ENCODE results near the gene CSMD2. TPM values are rescaled to one million over a fixed set of nuclear protein-coding genes. Genes with fewer than 3 reads are reported as not detected.
A peak's percentile ranks its signal among the peaks of the same experiment; 100 is the strongest.

The CSMD2 gene
- total RNA-seq, 1 donor from 2014 or later = 0.55 TPM

GRCh38 chr1:33643216-33643615 is 521.8 kb downstream of the CSMD2 start:
- no peak for TF ChIP-seq CTCF (IDR thresholded peaks at IDR 0.05)
- Mint-ChIP-seq H3K27me3 (ENCODE audit: low read depth) (peaks cover 26% of the 10 kb centered on the region), H3K4me3 (ENCODE audit: unreplicated experiment) (no peak overlapping the region), H3K9me3 (ENCODE audit: low read depth) (no peaks in the 10 kb centered on the region), H3K36me3 (ENCODE audit: low read depth) (no peaks in the 10 kb centered on the region), H3K27ac (ENCODE audit: unreplicated experiment) (no peak overlapping the region), H3K4me1 (ENCODE audit: low read depth) (no peaks in the 10 kb centered on the region)
- no peak for DNase-seq (ENCODE audit: low spot score)

DNA sequence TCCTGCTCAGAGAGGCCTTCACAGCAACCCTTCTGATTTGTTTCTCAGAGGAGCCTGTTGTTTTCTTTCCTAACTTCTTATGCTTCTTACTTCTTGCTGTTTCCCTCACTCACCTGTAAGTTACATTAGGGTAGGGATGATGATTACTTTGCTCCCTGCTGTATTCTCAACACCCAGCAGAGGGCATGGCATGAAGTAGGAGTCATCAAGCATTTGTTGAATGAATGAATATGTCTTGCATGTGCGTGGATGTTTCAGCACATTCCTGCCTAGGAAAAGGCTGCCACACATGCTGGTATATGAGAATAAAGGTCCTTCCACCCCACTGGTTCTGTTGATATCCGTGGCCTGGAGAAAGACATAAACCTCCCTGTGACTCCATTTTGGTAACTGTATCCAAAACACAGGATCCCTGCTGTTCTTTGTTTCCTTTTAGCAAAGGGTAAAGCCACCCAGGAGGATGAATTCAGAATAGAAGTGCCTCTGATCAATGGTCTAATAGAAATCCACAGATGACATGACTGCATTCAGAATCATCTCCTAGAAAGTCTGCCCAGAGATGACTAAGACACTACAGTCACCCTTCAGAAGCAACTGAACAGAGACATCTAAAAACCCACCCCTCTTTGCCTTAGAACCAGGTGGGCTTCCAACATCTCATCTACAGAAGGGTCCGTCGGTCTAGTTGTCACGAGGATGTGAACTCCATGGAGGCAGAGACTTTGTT is 523.8 kb downstream of the CSMD2 start:
- Mint-ChIP-seq H3K9me3 (ENCODE audit: low read depth) (no peaks in the 10 kb centered on the region), H3K27ac (ENCODE audit: unreplicated experiment) (no peak overlapping the region), H3K27me3 (ENCODE audit: low read depth) (peaks cover 27% of the 10 kb centered on the region), H3K4me1 (ENCODE audit: low read depth) (no peaks in the 10 kb centered on the region), H3K4me3 (ENCODE audit: unreplicated experiment) (no peak overlapping the region), H3K36me3 (ENCODE audit: low read depth) (no peaks in the 10 kb centered on the region)
- TF ChIP-seq CTCF (IDR thresholded peaks at IDR 0.05) = peak; percentile 52
- no peak for DNase-seq (ENCODE audit: low spot score)

GRCh38 chr1:33640114-33640660 is 524.8 kb downstream of the CSMD2 start:
- Mint-ChIP-seq H3K27me3 (ENCODE audit: low read depth) (peaks cover 27% of the 10 kb centered on the region), H3K27ac (ENCODE audit: unreplicated experiment) (no peak overlapping the region), H3K9me3 (ENCODE audit: low read depth) (no peaks in the 10 kb centered on the region), H3K36me3 (ENCODE audit: low read depth) (no peaks in the 10 kb centered on the region), H3K4me3 (ENCODE audit: unreplicated experiment) (no peak overlapping the region), H3K4me1 (ENCODE audit: low read depth) (no peaks in the 10 kb centered on the region)
- TF ChIP-seq CTCF (IDR thresholded peaks at IDR 0.05) = no peak
- DNase-seq (ENCODE audit: low spot score) = no peak

DNA sequence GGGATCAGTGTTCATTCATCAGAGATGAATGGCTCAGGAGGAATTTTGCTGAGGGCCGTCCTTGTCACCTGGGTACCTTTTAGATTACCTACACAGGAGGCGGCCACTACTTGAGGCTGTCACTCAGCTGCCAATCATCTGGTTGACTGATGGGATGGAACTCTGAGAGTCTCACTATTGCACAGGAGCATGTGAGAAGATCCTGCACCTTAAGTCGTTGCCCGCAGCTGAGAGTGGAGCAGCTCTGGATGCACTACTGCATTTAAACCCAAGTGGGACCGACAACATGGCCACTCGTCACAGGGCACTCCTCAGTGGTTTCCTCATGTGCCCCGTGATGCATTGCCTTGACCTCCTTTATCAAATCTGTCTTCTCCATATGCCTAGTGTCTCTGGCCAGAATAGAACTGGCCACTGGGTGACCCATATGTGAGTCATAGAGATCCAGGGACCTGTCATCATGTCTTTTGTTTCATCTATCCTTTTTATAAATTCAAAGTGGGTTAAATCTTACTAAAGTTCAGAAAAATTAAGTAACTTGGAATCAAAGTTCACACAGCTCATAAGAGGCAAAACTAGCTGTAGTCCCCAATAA is 527.1 kb downstream of the CSMD2 start:
- no peaks in the 10 kb centered on the region for H3K4me1 Mint-ChIP-seq (ENCODE audit: low read depth)
- no peaks in the 10 kb centered on the region for H3K36me3 Mint-ChIP-seq (ENCODE audit: low read depth)
- no peak for TF ChIP-seq CTCF (IDR thresholded peaks at IDR 0.05)
- H3K9me3 Mint-ChIP-seq (ENCODE audit: low read depth) = no peaks in the 10 kb centered on the region
- no peak overlapping the region for H3K4me3 Mint-ChIP-seq (ENCODE audit: unreplicated experiment)
- DNase-seq (ENCODE audit: low spot score) = no peak
- peaks cover 36% of the 10 kb centered on the region for H3K27me3 Mint-ChIP-seq (ENCODE audit: low read depth)
- H3K27ac Mint-ChIP-seq (ENCODE audit: unreplicated experiment) = no peak overlapping the region

DNA sequence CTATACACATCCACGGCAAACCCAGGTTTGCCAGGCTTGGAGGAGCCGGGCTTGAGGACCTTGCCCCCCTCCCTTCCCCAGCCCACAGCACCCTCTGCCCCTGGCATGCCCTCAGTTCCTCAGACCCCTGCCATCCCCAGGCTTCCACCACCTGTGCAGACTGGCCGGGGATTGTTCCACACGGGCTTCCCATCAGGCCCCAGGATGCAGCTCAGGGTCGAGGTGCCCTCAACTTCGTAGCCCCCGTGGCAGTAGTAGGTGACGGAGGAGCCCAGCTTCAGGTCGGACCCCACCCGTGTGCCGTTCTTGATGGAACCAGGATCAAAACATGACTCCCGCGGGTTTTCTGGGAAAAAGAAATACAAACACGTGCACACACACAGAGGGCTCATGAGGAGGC is 528.8 kb downstream of the CSMD2 start:
- H3K9me3 Mint-ChIP-seq (ENCODE audit: low read depth) = no peaks in the 10 kb centered on the region
- H3K4me3 Mint-ChIP-seq (ENCODE audit: unreplicated experiment) = no peak overlapping the region
- DNase-seq (ENCODE audit: low spot score) = no peak
- H3K27me3 Mint-ChIP-seq (ENCODE audit: low read depth) = peaks cover 33% of the 10 kb centered on the region
- no peak for TF ChIP-seq CTCF (IDR thresholded peaks at IDR 0.05)
- H3K36me3 Mint-ChIP-seq (ENCODE audit: low read depth) = no peaks in the 10 kb centered on the region
- no peak overlapping the region for H3K27ac Mint-ChIP-seq (ENCODE audit: unreplicated experiment)
- no peaks in the 10 kb centered on the region for H3K4me1 Mint-ChIP-seq (ENCODE audit: low read depth)
